Measurements from ENCODE around the gene APOC1. TPM values are rescaled to one million over a fixed set of nuclear protein-coding genes. Genes with fewer than 3 reads are reported as not detected.

The APOC1 gene
- total RNA-seq, 3 donors from 2014 or later (not counting 1 experiment from before 2014, with no cell fraction given) = not detected

DNA sequence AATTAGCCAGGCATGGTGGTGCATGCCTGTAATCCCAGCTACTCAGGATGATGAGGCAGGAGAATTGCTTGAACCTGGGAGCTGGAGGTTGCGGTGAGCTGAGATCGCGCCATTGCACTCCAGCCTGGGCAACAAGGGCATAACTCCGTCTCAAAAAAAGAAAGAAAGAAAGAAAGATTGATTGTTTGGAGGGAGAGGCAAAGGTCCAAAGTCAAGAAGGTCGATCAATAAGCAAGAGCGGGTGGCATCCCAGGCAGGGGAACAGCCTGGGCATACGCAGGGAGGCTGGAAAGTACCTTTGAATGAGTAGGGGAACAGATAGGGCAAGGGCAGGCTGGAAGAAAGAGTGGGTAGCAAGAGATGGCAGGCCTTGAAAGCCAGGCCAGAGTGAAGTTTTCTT lies 15.7 kb downstream of the APOC1 start:
- DNase-seq (no peak), ATAC-seq (no peak)
- Mint-ChIP-seq H3K4me3 (no peak overlapping the region), H3K4me1 (peaks cover 0 to 17% of the 10 kb centered on the region in 2 donors), H3K27me3 (ENCODE audit: low read depth in 2 of 2) (peaks cover 9 to 22% of the 10 kb centered on the region in 2 donors), H3K27ac (no peak overlapping the region), H3K36me3 (no peaks in the 10 kb centered on the region), H3K9me3 (no peaks in the 10 kb centered on the region)
- WGBS (ENCODE audit: insufficient coverage) = 94% methylated on average over 7 of the region's 7 CpGs
- H3K4me3 ChIP-seq (ENCODE audit: low read length) = no peak overlapping the region
- H3K36me3 ChIP-seq (ENCODE audit: control insufficient read depth, insufficient read depth, low read length) = no peaks in the 10 kb centered on the region
- H3K4me1 ChIP-seq (ENCODE audit: control insufficient read depth, insufficient read depth, low read length) = peaks cover 11% of the 10 kb centered on the region
- TF ChIP-seq, protein P1, sequence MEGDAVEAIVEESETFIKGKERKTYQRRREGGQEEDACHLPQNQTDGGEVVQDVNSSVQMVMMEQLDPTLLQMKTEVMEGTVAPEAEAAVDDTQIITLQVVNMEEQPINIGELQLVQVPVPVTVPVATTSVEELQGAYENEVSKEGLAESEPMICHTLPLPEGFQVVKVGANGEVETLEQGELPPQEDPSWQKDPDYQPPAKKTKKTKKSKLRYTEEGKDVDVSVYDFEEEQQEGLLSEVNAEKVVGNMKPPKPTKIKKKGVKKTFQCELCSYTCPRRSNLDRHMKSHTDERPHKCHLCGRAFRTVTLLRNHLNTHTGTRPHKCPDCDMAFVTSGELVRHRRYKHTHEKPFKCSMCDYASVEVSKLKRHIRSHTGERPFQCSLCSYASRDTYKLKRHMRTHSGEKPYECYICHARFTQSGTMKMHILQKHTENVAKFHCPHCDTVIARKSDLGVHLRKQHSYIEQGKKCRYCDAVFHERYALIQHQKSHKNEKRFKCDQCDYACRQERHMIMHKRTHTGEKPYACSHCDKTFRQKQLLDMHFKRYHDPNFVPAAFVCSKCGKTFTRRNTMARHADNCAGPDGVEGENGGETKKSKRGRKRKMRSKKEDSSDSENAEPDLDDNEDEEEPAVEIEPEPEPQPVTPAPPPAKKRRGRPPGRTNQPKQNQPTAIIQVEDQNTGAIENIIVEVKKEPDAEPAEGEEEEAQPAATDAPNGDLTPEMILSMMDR (IDR thresholded peaks at IDR 0.05) = no peak
- H3K27me3 ChIP-seq (ENCODE audit: control insufficient read depth, insufficient read depth, low read length) = no peaks in the 10 kb centered on the region
- no peaks in the 10 kb centered on the region for H3K9me3 ChIP-seq (ENCODE audit: control insufficient read depth, insufficient read depth, low read length)
- intact Hi-C loops (cut with micrococcal nuclease) = no loop called here
- no peak overlapping the region for H3K27ac ChIP-seq (ENCODE audit: low read length)

DNA sequence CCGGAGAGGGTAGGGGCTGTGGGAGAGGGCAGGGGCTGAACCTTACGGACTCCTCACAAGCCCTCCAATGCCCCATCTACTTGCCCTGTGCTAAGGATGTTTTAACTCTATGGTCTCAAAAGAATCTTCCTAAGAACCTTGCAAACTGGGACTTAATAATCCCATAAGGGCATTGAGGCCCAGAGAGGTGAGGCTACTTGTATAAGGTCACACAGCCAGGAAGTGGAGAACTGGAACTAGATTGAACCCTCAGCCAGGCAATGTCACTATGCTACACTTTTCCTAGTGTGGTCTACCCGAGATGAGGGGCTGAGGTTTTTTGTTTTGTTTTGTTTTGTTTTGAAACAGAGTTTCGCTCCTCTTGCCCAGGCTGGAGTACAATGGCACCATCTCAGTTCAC lies 17.1 kb downstream of the APOC1 start:
- Histone ChIP-seq H3K27ac (ENCODE audit: low read length) (no peak overlapping the region), H3K4me1 (ENCODE audit: control insufficient read depth, insufficient read depth, low read length) (peaks cover 6% of the 10 kb centered on the region), H3K36me3 (ENCODE audit: control insufficient read depth, insufficient read depth, low read length) (no peaks in the 10 kb centered on the region), H3K27me3 (ENCODE audit: control insufficient read depth, insufficient read depth, low read length) (no peaks in the 10 kb centered on the region), H3K4me3 (ENCODE audit: low read length) (no peak overlapping the region), H3K9me3 (ENCODE audit: control insufficient read depth, insufficient read depth, low read length) (no peaks in the 10 kb centered on the region)
- ATAC-seq (no peak), DNase-seq (no peak)
- 88% methylated on average over 4 of the region's 4 CpGs for WGBS (ENCODE audit: insufficient coverage)
- Mint-ChIP-seq H3K4me1 (peaks cover 0 to 5% of the 10 kb centered on the region in 2 donors), H3K4me3 (no peak overlapping the region), H3K9me3 (no peaks in the 10 kb centered on the region), H3K27ac (no peak overlapping the region), H3K36me3 (no peaks in the 10 kb centered on the region), H3K27me3 (ENCODE audit: low read depth in 2 of 2) (peaks cover 2 to 11% of the 10 kb centered on the region in 2 donors)
- intact Hi-C loops (cut with micrococcal nuclease) = no loop called here
- TF ChIP-seq, protein P1 (IDR thresholded peaks at IDR 0.05) = no peak

DNA sequence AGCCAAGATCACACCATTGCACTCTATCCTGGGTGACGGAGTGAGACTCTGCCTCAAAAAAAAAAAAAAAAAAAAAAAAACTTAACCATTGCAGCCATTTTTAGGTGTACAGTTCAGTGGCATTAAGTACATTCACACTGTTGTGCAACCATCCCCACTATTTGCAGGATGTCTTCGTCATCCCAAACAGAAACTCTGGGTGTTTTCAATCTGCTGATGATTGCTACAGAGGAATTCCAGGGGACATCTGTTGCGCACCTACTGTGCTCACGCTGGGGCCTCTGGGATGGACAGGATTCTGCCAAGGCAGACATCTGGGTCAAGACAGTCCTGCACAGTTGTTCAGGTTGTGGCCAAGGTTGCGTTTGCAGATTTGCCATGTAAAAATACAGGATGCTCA lies 25.3 kb downstream of the APOC1 start:
- TF ChIP-seq, protein P1 (IDR thresholded peaks at IDR 0.05) = no peak
- 67% methylated on average over 5 of the region's 5 CpGs for WGBS (ENCODE audit: insufficient coverage)
- Mint-ChIP-seq H3K36me3 (no peaks in the 10 kb centered on the region), H3K9me3 (no peaks in the 10 kb centered on the region), H3K27me3 (ENCODE audit: low read depth in 2 of 2) (no peaks in the 10 kb centered on the region), H3K4me3 (no peak overlapping the region), H3K27ac (no peak overlapping the region), H3K4me1 (peaks cover 0 to 5% of the 10 kb centered on the region in 2 donors)
- no peak overlapping the region for H3K27ac ChIP-seq (ENCODE audit: low read length)
- no peaks in the 10 kb centered on the region for H3K36me3 ChIP-seq (ENCODE audit: control insufficient read depth, insufficient read depth, low read length)
- no peak for DNase-seq
- no peaks in the 10 kb centered on the region for H3K4me1 ChIP-seq (ENCODE audit: control insufficient read depth, insufficient read depth, low read length)
- ATAC-seq = no peak
- no peaks in the 10 kb centered on the region for H3K27me3 ChIP-seq (ENCODE audit: control insufficient read depth, insufficient read depth, low read length)
- intact Hi-C loops (cut with micrococcal nuclease) = no loop called here
- H3K4me3 ChIP-seq (ENCODE audit: low read length) = no peak overlapping the region
- H3K9me3 ChIP-seq (ENCODE audit: control insufficient read depth, insufficient read depth, low read length) = no peaks in the 10 kb centered on the region

DNA sequence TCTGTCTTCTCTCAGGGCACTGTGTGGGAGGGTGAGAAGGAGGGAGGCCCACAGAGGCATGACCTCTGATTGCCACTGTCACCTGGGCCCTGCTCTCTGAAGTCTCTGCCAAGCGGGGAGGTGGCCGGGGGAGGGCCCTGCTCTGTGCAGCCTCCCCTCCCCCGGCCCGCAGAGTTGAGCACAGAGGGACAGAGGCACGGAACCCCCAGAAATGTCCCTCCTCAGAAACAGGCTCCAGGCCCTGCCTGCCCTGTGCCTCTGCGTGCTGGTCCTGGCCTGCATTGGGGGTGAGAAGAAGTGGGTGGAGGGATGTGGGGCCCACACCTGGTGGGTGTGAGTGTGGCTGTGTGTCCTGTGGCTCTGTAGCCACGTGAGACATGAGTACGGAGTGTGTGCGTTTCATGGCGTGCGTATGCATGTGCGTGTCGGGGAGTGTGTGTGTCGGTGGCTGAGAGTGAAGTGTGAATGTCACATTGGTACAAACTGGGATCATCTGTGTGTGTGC lies 27.7 kb downstream of the APOC1 start, which contains the start of gene APOC4:
APOC4 (plus strand) TSS at position 171 of the 505 bp plus-strand sequence; CDS start at position 212, 41 bp downstream.
- peaks cover 10% of the 10 kb centered on the region for H3K4me1 ChIP-seq (ENCODE audit: control insufficient read depth, insufficient read depth, low read length)
- Mint-ChIP-seq H3K4me1 (peaks cover 0 to 12% of the 10 kb centered on the region in 2 donors), H3K27ac (no peak within 1 kb of the TSS), H3K27me3 (ENCODE audit: low read depth in 2 of 2) (no peaks in the 10 kb centered on the region), H3K36me3 (no peaks in the 10 kb centered on the region), H3K4me3 (no peak within 1 kb of the TSS), H3K9me3 (no peaks in the 10 kb centered on the region)
- TF ChIP-seq, protein P1 (IDR thresholded peaks at IDR 0.05) = no peak
- no peak within 1 kb of the TSS for H3K4me3 ChIP-seq (ENCODE audit: low read length)
- no peak within 1 kb of the TSS for H3K27ac ChIP-seq (ENCODE audit: low read length)
- DNase-seq = no peak
- intact Hi-C loops (cut with micrococcal nuclease) = no loop called here
- no peaks in the 10 kb centered on the region for H3K27me3 ChIP-seq (ENCODE audit: control insufficient read depth, insufficient read depth, low read length)
- H3K9me3 ChIP-seq (ENCODE audit: control insufficient read depth, insufficient read depth, low read length) = no peaks in the 10 kb centered on the region
- no peaks in the 10 kb centered on the region for H3K36me3 ChIP-seq (ENCODE audit: control insufficient read depth, insufficient read depth, low read length)
- ATAC-seq = no peak
- WGBS (ENCODE audit: insufficient coverage) = 82% methylated on average over 14 of the region's 14 CpGs
